ENCODE results near the gene SMURF2.

- TF ChIP-seq CTCF (IDR thresholded peaks at IDR 0.05) (no peak), POLR2A (IDR thresholded peaks at IDR 0.05) (no peak)
These were observed 70.2 kb downstream of the SMURF2 start for GRCh38 chr17:64591944-64592343.
